HG03571 (cell line): ENCODE results near the gene CRACR2A.

Source experiments
- ATAC-seq: cut with Tn5 transposase; IDR thresholded peaks from one replicate; pipeline ENCODE4 v1.9.1; 2021; ENCODE audit not compliant: unreplicated experiment

The CRACR2A gene

GRCh38 chr12:3752096-3752709 lies 706 bp downstream of the CRACR2A start:
- ATAC-seq = peak; percentile 79

- no peak for ATAC-seq
These were observed 1.5 kb downstream of the CRACR2A start for GRCh38 chr12:3751151-3752095.

- ATAC-seq = no peak
These were observed 2.3 kb downstream of the CRACR2A start for GRCh38 chr12:3750616-3751015.

GRCh38 chr12:3748620-3749019 lies 4.3 kb downstream of the CRACR2A start:
- ATAC-seq = no peak

GRCh38 chr12:3747976-3748619 lies 4.8 kb downstream of the CRACR2A start:
- no peak for ATAC-seq

- ATAC-seq = no peak
These were observed 5.4 kb downstream of the CRACR2A start for GRCh38 chr12:3747543-3747942.

GRCh38 chr12:3746758-3747157 lies 6.2 kb downstream of the CRACR2A start:
- no peak for ATAC-seq

GRCh38 chr12:3745152-3745551 lies 7.8 kb downstream of the CRACR2A start:
- ATAC-seq = no peak

GRCh38 chr12:3744229-3744901 lies 8.5 kb downstream of the CRACR2A start:
- ATAC-seq = no peak

GRCh38 chr12:3743803-3744202 lies 9.1 kb downstream of the CRACR2A start:
- ATAC-seq = no peak

- no peak for ATAC-seq
These were observed 10.8 kb downstream of the CRACR2A start for GRCh38 chr12:3741882-3742672.

GRCh38 chr12:3740480-3741231 lies 12.3 kb downstream of the CRACR2A start:
- ATAC-seq = no peak

- no peak for ATAC-seq
These were observed 17.5 kb downstream of the CRACR2A start for GRCh38 chr12:3735432-3735831.

- no peak for ATAC-seq
These were observed 20.0 kb downstream of the CRACR2A start for GRCh38 chr12:3732901-3733300.

- ATAC-seq = no peak
These were observed 22.8 kb downstream of the CRACR2A start for GRCh38 chr12:3730111-3730510.

GRCh38 chr12:3728686-3729085 lies 24.2 kb downstream of the CRACR2A start:
- ATAC-seq = no peak

- ATAC-seq = peak; percentile 72
These were observed 24.9 kb downstream of the CRACR2A start for GRCh38 chr12:3727877-3728632.

- ATAC-seq = no peak
These were observed 25.6 kb downstream of the CRACR2A start for GRCh38 chr12:3727354-3727753.

- ATAC-seq = no peak
These were observed 26.5 kb downstream of the CRACR2A start for GRCh38 chr12:3726456-3726855.
